Tongue (tissue), 2 donors: Measurements from ENCODE around the gene AGPAT2. TPM values are rescaled to one million over a fixed set of nuclear protein-coding genes. Genes with fewer than 3 reads are reported as not detected.
A peak's percentile ranks its signal among the peaks of the same experiment; 100 is the strongest.

Experiments used
- DNase-seq: peaks from one replicate; pipeline ENCODE4 v3.0.0-alpha.2; 2015
- total RNA-seq: library from RNA; depleted of rRNA; stranded (reverse); fragments of >200 nt; gene quantifications from one replicate; pipeline ENCODE4 v1.2.3, GENCODE V29; 2014

AGPAT2 gene
- total RNA-seq, 1 donor from 2014 or later = 24.6 TPM

- DNase-seq = no peak
Observed at GRCh38 chr9:136661641-136662325, 25.5 kb downstream of the AGPAT2 start.

- DNase-seq = no peak
Observed at GRCh38 chr9:136660971-136661550, 26.2 kb downstream of the AGPAT2 start.

GRCh38 chr9:136659861-136660784 is 27.1 kb downstream of the AGPAT2 start:
- DNase-seq = no peak

DNA sequence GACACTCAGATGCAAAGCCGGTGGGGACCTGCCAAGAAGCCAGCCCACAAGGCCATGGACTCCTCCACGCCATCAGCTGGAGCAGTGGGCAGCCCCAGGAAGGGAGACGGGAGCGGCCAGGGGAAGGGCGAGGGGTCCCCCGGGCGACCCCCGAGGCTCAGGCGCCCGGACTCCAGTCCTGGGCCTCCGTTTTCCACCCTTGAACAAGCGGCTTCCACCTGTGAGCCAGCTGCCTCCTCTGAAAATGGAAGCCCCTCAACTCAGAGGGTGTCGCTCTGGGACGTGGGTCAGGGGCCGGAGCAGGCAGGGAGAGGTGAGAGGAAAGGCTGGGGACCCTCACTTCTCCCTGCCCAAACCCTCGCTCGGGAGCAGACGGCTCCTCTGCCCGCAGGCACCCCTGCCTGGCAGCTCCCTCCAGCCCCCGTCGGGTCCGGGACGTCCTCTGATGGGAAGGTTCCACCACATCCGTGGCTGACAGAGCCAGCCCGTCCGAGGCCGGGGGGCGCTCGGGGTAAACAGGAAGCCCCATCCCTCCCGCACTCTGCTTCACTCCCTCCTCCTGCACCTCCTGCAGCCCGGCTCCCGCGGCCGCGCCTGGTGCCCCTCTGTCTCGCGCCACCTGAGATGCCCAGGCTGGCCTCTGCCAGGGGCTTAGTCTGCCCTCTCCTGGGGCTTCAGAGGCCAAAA is 28.3 kb downstream of the AGPAT2 start:
- no peak for DNase-seq

GRCh38 chr9:136657974-136658848 is 29.0 kb downstream of the AGPAT2 start:
- DNase-seq = no peak

GRCh38 chr9:136656795-136657611 is 30.3 kb downstream of the AGPAT2 start:
- DNase-seq = no peak

DNA sequence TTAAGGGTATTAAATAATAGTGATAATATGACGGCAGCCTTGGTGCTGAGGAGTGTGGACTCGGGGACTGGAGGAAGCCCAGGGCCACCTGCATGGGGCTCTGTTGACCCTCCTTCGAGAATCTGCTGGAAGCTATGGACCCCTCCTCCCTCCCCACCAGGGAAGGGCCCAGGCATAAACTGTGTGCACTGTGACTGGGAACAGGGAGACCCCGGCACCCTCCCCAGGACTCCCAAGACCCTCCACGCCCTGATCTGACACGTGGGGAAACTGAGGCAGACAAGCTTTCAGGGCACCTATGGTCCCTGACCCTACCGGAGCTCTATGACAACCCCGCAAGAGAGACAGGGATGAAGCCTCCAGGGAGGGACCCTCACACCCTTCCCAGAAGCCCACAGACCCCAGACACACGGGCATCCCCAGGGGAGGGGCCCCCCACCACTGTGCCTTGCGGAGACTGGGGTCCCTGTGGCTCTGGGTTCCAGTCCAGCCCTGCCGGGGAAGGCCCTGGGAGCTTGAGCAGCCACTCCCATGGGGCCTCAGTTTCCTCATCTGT is 31.0 kb downstream of the AGPAT2 start:
- no peak for DNase-seq

GRCh38 chr9:136655536-136656182 is 31.6 kb downstream of the AGPAT2 start:
- DNase-seq = peak; percentile 44

DNA sequence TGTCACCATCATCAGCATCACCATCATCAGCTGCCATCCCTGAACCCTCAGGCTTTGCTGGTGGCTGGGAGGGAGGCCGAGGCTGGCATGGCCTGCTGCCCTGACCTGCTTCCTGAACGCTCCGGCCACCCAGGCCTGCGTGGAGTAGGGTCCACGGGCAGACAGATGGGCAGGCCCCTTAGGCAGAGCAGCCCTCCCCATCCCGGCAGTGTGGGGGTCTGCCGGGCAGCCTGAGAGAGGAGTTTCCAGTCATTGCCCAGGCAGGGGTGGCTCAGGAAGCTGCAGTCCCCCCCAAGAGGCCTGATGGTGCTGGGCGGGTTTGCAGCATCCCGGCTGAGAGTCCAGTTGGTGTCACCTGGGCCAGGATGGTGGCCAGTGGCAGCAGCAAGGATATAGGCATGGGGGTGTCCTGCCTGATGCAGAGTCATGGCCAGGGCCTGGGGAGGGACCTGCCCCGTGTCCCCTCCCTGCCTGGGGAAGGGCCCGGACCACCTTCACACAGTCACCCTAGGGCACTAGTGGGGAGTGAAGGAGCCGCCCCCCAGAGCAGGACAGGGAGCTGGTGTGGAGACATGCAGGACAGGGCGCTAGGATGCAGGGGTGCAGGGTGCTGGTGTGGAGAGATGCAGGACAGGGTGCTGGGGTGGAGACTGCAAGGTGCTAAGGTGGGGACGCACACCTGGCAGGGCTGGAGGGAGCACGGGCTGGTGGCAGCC is 32.3 kb downstream of the AGPAT2 start:
- no peak for DNase-seq

- no peak for DNase-seq
Observed at GRCh38 chr9:136653323-136654079, 33.8 kb downstream of the AGPAT2 start.

GRCh38 chr9:136651860-136652259 is 35.4 kb downstream of the AGPAT2 start:
- DNase-seq = peak; percentile 62

DNA sequence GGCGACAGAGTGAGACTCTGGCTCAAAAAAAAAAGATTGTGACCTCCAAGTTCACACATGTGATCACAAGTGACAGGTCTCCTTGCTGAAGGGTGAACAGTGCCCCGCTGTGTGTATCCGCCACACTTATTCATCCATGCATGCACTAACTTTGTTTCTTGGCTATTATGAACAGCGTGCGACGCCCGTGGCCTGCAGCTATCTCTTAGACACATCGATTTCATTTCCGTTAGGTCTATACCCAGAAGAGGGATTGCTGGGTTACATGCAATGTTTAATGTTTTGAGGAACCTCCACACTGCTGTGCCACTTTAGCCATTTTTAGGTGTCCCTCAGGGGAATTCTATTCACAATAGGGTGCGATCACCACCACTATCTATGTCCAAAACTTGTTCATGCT is 36.6 kb downstream of the AGPAT2 start:
- no peak for DNase-seq

- DNase-seq = no peak
Observed at GRCh38 chr9:136650021-136650420, 37.2 kb downstream of the AGPAT2 start.

- DNase-seq = peak; percentile 48
Observed at GRCh38 chr9:136648751-136649150, 38.5 kb downstream of the AGPAT2 start.

GRCh38 chr9:136646827-136647711 is 40.2 kb downstream of the AGPAT2 start:
- DNase-seq = no peak

DNA sequence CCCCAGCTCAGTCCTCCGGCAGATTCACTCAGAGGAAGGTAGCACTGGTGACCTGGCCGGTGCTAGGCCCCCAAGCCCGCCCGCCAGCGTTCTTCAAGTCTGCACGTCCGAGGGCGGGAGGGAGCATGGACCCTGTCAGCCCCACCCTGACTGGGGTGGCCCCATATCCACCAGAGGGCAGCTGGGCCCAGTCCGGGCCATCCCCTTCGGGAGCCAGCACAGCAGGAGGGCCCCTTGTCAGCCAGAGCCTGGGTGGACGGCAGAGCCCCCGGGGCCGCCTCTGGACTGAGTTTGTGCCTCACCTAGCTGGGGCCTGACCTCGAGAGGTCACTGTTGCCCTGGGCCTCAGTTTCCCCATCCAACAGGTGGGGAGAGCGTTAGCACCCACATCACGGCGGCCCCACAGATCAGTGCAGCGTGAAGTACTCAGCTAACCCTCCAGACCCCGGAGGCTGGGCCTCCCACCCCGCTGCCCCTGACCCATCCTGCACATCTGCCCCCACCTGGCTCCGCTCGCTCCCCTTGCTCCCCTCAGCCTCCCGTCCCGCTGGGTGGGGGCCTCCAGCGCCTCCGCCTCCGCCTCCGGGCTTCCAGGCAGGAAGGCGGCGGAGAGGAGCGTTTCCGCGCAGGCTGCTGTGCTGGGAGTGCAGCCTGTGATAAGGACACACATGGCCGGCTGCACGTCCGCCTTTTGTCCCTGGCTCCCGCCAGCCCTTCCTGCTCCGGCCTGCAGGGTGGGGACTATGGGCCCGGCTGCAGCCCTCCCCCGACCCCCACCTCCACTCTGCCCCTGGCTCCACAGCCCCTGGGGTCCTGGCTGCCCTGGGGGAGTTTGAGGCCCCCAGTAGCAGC is 41.1 kb downstream of the AGPAT2 start:
- peak; percentile 56 for DNase-seq
